Fibroblast of villous mesenchyme (primary cell): Measurements from ENCODE around the gene GNB2. TPM values are rescaled to one million over a fixed set of nuclear protein-coding genes. Genes with fewer than 3 reads are reported as not detected.
A peak's percentile ranks its signal among the peaks of the same experiment; 100 is the strongest.
"Not testable (repeated sequence)": the region's sequence is repeated elsewhere in the genome, so short reads cannot be mapped to it uniquely, and the experiment has no call there.

Experiments
- DNase-seq: peaks from one replicate; pipeline ENCODE4 v3.0.0-alpha.2; 2010; ENCODE audit warnings: low read depth
- H3K4me3 ChIP-seq: 2 replicates; pipeline ENCODE4 v1.5.1; 2011; ENCODE audit warnings: low read depth, mild to moderate bottlenecking, low read length
- total RNA-seq: library from RNA; depleted of rRNA; stranded (reverse); fragments of >200 nt; gene quantifications from 2 replicates; pipeline ENCODE4 v1.2.3, GENCODE V29; 2012
- TF ChIP-seq, protein P1 (sequence below): IDR thresholded peaks from 2 replicates; pipeline ENCODE4 v1.5.1; 2012; ENCODE audit warnings: low read depth, mild to moderate bottlenecking, low read length; ENCODE audit not compliant: insufficient read depth

Gene GNB2
- total RNA-seq, 1 donor, result 88.1 TPM

DNA sequence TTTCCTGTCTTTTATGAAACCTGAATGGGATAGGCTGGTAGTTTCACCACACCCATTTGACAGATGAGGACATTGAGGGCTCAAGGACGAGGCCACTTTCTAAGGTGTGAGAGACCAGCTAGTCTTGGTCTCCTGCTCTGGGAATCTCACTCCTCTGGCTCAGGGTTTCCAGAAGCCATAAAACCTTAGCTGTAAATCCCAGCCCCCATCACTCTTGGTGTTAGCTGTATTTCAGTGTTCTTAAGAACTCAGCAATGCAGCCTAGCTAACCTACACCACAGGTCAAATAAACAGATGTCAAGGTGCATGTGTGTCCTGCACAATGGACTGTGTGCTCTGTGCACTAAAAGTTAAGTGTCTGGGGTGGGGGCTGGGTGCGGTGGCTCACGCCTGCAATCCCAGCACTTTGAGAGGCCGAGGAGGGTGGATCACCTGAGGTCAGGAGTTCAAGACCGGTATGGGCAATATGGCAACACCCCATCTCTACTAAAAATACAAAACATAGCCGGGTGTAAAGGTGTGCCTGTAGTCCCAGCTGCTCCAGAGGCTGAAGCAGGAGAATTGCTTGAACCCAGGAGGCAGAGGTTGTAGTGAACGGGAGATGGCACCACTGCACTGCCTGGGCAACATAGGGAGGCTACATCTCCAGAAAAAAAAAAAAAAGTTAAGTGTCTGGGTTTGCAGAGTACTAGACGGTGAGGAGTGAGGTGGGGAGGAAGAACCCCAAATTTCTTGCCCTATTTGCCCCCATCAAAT, 46.2 kb downstream of the GNB2 start:
- TF ChIP-seq, protein P1, sequence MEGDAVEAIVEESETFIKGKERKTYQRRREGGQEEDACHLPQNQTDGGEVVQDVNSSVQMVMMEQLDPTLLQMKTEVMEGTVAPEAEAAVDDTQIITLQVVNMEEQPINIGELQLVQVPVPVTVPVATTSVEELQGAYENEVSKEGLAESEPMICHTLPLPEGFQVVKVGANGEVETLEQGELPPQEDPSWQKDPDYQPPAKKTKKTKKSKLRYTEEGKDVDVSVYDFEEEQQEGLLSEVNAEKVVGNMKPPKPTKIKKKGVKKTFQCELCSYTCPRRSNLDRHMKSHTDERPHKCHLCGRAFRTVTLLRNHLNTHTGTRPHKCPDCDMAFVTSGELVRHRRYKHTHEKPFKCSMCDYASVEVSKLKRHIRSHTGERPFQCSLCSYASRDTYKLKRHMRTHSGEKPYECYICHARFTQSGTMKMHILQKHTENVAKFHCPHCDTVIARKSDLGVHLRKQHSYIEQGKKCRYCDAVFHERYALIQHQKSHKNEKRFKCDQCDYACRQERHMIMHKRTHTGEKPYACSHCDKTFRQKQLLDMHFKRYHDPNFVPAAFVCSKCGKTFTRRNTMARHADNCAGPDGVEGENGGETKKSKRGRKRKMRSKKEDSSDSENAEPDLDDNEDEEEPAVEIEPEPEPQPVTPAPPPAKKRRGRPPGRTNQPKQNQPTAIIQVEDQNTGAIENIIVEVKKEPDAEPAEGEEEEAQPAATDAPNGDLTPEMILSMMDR, result peak; percentile 46
- peak; percentile 62 for DNase-seq
- no peak overlapping the region for H3K4me3 ChIP-seq

DNA sequence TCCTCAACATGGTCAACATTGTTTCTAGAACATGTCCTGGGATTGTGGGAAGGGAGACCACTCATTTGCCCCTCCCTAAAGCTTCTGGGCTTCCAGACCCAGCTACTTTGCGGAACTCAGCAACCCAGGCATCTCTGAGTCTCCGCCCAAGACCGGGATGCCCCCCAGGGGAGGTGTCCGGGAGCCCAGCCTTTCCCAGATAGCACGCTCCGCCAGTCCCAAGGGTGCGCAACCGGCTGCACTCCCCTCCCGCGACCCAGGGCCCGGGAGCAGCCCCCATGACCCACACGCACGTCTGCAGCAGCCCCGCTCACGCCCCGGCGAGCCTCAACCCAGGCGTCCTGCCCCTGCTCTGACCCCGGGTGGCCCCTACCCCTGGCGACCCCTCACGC, 46.7 kb downstream of the GNB2 start, which contains the start of gene EPO:
Gene EPO, plus strand, starts transcription at position 190 of the 392 bp plus-strand sequence. CDS start 513 bp downstream, outside the sequence.
- TF ChIP-seq, protein P1, result no peak
- peak within 1 kb of the TSS; percentile 21 for H3K4me3 ChIP-seq
- DNase-seq, result no peak

DNA sequence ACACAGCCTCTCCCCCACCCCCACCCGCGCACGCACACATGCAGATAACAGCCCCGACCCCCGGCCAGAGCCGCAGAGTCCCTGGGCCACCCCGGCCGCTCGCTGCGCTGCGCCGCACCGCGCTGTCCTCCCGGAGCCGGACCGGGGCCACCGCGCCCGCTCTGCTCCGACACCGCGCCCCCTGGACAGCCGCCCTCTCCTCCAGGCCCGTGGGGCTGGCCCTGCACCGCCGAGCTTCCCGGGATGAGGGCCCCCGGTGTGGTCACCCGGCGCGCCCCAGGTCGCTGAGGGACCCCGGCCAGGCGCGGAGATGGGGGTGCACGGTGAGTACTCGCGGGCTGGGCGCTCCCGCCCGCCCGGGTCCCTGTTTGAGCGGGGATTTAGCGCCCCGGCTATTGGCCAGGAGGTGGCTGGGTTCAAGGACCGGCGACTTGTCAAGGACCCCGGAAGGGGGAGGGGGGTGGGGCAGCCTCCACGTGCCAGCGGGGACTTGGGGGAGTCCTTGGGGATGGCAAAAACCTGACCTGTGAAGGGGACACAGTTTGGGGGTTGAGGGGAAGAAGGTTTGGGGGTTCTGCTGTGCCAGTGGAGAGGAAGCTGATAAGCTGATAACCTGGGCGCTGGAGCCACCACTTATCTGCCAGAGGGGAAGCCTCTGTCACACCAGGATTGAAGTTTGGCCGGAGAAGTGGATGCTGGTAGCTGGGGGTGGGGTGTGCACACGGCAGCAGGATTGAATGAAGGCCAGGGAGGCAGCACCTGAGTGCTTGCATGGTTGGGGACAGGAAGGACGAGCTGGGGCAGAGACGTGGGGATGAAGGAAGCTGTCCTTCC, 47.3 kb downstream of the GNB2 start:
- TF ChIP-seq, protein P1, result no peak
- no peak for DNase-seq
- peak overlapping the region; percentile 21 for H3K4me3 ChIP-seq

DNA sequence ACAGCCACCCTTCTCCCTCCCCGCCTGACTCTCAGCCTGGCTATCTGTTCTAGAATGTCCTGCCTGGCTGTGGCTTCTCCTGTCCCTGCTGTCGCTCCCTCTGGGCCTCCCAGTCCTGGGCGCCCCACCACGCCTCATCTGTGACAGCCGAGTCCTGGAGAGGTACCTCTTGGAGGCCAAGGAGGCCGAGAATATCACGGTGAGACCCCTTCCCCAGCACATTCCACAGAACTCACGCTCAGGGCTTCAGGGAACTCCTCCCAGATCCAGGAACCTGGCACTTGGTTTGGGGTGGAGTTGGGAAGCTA, 47.9 kb downstream of the GNB2 start:
- TF ChIP-seq, protein P1, result no peak
- H3K4me3 ChIP-seq, result no peak overlapping the region
- DNase-seq, result no peak

DNA sequence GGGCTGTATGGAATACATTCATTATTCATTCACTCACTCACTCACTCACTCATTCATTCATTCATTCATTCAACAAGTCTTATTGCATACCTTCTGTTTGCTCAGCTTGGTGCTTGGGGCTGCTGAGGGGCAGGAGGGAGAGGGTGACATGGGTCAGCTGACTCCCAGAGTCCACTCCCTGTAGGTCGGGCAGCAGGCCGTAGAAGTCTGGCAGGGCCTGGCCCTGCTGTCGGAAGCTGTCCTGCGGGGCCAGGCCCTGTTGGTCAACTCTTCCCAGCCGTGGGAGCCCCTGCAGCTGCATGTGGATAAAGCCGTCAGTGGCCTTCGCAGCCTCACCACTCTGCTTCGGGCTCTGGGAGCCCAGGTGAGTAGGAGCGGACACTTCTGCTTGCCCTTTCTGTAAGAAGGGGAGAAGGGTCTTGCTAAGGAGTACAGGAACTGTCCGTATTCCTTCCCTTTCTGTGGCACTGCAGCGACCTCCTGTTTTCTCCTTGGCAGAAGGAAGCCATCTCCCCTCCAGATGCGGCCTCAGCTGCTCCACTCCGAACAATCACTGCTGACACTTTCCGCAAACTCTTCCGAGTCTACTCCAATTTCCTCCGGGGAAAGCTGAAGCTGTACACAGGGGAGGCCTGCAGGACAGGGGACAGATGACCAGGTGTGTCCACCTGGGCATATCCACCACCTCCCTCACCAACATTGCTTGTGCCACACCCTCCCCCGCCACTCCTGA, 49.1 kb downstream of the GNB2 start:
- no peak overlapping the region for H3K4me3 ChIP-seq
- DNase-seq, result no peak
- TF ChIP-seq, protein P1, result no peak

DNA sequence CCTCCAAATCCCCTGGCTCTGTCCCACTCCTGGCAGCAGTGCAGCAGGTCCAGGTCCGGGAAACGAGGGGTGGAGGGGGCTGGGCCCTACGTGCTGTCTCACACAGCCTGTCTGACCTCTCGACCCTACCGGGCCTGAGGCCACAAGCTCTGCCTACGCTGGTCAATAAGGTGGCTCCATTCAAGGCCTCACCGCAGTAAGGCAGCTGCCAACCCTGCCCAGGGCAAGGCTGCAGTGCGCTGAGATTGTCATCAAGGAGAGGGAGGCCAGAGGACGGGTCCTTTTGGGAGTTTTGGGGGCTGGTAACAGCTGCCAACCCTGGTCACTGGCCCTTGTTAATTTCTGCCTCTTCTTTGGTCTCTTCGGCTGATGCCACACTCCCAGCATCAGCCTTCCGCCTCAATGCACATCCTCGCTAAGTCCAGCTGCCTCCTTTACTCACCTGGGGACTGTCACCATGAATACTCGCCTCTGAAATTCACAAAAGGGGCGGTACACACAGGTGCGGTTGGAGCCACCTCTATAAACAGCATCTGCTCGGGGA, 50.3 kb downstream of the GNB2 start:
- TF ChIP-seq, protein P1, result no peak
- no peak for DNase-seq
- H3K4me3 ChIP-seq, result no peak overlapping the region

DNA sequence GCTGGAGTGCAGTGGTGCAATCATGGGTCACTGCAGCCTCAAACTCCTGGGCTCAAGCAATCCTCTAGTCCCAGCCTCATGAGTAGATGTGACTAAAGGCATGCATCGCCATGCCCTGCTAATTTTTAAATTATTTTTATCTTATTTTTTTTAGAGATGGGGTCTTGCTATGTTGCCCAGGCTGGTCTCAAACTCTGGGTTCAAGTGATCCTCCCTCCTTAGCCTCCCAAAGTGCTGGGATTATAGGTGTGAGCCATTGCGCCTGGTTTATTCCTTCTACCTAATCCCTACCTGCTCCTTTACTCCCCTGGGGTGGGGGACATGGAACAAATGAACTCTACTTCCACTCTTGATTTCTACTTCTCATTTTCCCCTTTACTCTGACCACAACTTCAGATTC, 50.8 kb downstream of the GNB2 start:
- H3K4me3 ChIP-seq, DNase-seq: not testable (repeated sequence)
